BJ (cell line): ENCODE data around the gene DIO3. TPM values are rescaled to one million over a fixed set of nuclear protein-coding genes. Genes with fewer than 3 reads are reported as not detected.

Source experiments
- CTCF ChIA-PET: fragments of 350-600 bp; formaldehyde crosslinking; extraction: SDS; loops from one replicate; lab custom pipeline; 2021; ENCODE audit warnings: antibody characterized with exemption, inconsistent platforms; lab: Yijun Ruan, JAX
- POLR2A ChIA-PET: fragments of 300-600 bp; sonication (Branson Sonifier 250); formaldehyde crosslinking; extraction: SDS; loops from one replicate; lab custom pipeline; 2021; ENCODE audit warnings: antibody characterized with exemption; lab: Charles Lee
- DNase-seq: peaks from one replicate; pipeline ENCODE4 v3.0.0-alpha.2; 2011; ENCODE audit warnings: low read depth
- H3K27me3 ChIP-seq: 2 replicates; pipeline ENCODE4 v1.6.0; 2011; ENCODE audit warnings: low read length; ENCODE audit not compliant: control insufficient read depth, insufficient read depth
- H3K36me3 ChIP-seq: 2 replicates; pipeline ENCODE4 v1.5.1; 2011; ENCODE audit warnings: low read length; ENCODE audit not compliant: control insufficient read depth, insufficient read depth
- H3K4me3 ChIP-seq: 2 replicates; pipeline ENCODE4 v1.5.1; 2011; ENCODE audit warnings: low read depth, mild to moderate bottlenecking, control low read depth, low read length
- polyA plus RNA-seq: library from polyadenylated mRNA; depleted of rRNA; stranded (reverse); fragments of >200 nt; gene quantifications from 2 replicates; pipeline ENCODE4 v1.2.3, GENCODE V29; 2011
- TF ChIP-seq, protein P1 (sequence below): IDR thresholded peaks from 2 replicates; pipeline ENCODE4 v1.5.1; 2011; ENCODE audit warnings: low read depth, mild to moderate bottlenecking, control low read depth, inconsistent platforms, low read length, moderate library complexity; ENCODE audit not compliant: insufficient read depth

DIO3 gene
- polyA plus RNA-seq, 1 experiment: not detected

DNA sequence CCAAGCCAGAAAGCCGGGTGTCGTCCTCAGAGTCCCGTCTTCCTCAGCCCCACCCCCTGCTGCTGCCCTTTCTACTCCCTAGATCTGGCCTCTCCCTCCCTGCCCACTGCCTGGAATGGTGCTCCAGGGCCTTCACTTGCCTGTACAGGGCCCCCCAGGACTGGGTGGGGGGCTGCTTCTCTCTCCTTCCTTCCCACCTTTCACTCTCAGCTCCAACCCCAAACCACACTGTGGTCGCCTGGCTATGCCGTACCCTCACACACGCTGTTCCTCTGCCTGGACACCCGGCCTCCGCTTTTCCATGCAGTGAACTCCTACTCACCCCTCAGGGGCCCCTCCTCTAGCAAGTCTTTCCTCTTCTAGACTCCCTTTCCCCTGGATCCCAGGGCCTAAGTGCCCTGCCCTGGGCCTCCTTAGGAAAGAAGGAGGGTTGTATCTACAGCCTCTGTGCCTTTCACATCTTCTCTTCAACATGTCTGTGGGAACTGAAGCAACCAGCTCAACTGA, 25.5 kb upstream of the DIO3 start:
- ChIA-PET POLR2A (no interaction called here), CTCF (no interaction called here)
- TF ChIP-seq, protein P1, sequence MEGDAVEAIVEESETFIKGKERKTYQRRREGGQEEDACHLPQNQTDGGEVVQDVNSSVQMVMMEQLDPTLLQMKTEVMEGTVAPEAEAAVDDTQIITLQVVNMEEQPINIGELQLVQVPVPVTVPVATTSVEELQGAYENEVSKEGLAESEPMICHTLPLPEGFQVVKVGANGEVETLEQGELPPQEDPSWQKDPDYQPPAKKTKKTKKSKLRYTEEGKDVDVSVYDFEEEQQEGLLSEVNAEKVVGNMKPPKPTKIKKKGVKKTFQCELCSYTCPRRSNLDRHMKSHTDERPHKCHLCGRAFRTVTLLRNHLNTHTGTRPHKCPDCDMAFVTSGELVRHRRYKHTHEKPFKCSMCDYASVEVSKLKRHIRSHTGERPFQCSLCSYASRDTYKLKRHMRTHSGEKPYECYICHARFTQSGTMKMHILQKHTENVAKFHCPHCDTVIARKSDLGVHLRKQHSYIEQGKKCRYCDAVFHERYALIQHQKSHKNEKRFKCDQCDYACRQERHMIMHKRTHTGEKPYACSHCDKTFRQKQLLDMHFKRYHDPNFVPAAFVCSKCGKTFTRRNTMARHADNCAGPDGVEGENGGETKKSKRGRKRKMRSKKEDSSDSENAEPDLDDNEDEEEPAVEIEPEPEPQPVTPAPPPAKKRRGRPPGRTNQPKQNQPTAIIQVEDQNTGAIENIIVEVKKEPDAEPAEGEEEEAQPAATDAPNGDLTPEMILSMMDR: no peak
- Histone ChIP-seq H3K4me3 (no peak overlapping the region), H3K36me3 (no peaks in the 10 kb centered on the region), H3K27me3 (no peaks in the 10 kb centered on the region)
- DNase-seq: no peak

DNA sequence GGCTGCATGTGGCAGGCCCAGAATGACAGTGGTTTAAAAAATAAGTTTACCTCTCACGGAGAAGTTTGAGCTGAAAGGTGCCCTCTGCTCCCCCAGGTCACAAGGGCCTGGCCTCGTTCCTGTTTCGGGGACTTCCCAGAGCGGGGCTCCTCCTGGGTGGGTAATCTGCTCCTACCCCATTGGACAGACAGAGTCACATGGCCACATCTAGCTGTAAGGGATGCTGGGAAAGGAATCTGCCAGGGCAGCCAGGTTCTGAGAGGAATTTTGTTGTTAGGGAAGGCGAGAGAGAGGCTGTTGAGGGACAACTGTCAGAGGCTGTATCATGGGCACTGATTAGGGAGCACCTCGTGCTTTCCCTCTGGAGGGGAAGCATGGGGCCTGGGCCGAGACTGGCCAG, 24.0 kb upstream of the DIO3 start:
- Histone ChIP-seq H3K4me3 (no peak overlapping the region), H3K36me3 (no peaks in the 10 kb centered on the region), H3K27me3 (no peaks in the 10 kb centered on the region)
- ChIA-PET POLR2A (no interaction called here), CTCF (no interaction called here)
- DNase-seq: no peak
- TF ChIP-seq, protein P1: no peak

DNA sequence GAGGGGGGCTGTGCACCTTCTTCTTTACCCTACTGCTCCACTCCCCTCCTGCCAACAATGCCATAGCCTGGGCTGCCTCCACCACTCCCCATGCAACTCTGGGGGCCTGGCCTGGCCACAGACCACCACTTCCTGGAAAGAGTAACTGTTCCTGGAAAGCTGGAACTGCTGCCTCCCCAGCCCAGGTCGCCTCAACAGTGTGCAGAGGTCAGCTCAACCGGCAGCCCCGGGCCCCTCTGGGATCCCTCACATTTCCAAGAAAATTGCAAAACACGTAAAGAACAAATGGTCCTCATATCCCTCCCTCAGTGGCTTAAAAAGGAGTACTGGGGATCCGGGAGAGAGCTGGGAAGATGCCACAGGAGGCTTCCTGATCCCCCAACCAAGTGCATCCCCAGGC, 22.4 kb upstream of the DIO3 start:
- TF ChIP-seq, protein P1: no peak
- Histone ChIP-seq H3K36me3 (no peaks in the 10 kb centered on the region), H3K4me3 (no peak overlapping the region), H3K27me3 (no peaks in the 10 kb centered on the region)
- CTCF ChIA-PET: no interaction called here
- POLR2A ChIA-PET: no interaction called here
- DNase-seq: no peak

DNA sequence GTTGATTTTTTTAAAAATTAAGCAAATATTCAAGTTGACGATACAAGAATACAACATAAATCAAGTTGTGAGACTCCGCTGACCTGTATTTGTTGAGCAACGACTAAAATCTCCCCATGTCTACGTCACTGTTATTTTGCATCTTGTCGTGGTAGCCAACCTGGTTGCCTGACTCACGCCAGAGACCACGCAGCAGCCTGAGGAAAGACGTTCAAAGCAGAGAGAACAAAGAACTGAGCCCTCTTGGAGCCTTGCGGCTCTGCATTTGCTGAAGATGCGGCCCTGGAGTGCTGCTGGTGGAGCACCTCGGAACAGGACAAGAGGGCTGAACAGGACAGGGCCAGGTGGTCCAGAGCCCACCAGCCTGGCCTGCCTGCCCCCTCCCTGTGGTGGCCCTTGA, 21.4 kb upstream of the DIO3 start:
- H3K27me3 ChIP-seq: no peaks in the 10 kb centered on the region
- POLR2A ChIA-PET: no interaction called here
- TF ChIP-seq, protein P1: no peak
- CTCF ChIA-PET: no interaction called here
- DNase-seq: no peak
- H3K4me3 ChIP-seq: no peak overlapping the region
- no peaks in the 10 kb centered on the region for H3K36me3 ChIP-seq

DNA sequence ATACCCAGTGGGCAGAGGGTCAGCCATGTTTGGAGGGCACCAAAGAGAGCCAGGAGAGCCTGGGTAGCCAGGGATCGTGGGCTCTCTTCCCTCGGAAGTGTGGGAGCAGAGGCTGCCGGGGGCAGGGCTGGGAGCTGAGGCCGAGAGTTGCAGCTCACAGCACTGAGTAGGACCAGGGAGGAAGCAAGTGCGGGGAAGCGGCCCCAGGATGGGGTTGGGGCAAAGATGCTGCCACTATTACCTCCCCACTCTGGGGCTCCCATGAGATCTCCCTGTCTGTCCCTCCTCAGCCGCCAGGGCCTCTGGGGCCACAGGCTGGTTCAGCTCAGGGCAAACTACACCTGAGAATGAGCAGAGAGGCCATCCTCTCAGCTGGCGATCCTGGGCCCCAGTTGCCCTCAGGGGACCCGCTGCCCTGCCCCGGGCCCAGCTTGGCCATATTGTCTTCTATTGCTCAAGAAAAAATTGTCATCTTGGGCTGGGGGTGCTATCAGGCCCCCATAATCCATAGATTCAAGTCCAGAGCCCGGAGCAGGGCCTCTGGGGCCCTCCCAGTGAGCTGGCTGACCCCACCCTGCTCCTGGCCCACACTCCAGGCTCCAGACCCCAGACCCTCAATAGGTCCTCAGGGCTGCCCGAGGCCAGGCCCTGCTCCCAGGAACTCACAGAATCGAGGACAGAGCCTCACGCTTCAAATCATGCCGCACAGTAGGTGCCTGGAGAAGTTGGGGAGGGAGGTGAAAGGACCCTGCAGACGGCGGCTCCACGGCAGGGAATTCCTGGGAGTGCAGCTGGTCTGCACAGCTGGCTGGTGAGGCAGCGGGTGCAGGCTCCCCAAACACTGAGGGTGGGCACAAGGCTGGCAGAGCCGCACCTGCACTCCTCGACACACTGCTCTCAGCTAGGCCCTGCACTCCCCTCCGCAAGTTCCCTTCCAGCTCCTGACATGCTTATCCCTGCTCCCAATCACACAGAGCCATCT, 20.5 kb upstream of the DIO3 start:
- CTCF ChIA-PET: no interaction called here
- no peak overlapping the region for H3K4me3 ChIP-seq
- POLR2A ChIA-PET: no interaction called here
- TF ChIP-seq, protein P1: no peak
- H3K27me3 ChIP-seq: no peaks in the 10 kb centered on the region
- DNase-seq: no peak
- no peaks in the 10 kb centered on the region for H3K36me3 ChIP-seq
